HG03571 (cell line): ENCODE data around the gene FGF10.

Experiments
- ATAC-seq: cut with Tn5 transposase; IDR thresholded peaks from one replicate; pipeline ENCODE4 v1.9.1; 2021; ENCODE audit not compliant: unreplicated experiment

The FGF10 gene

DNA sequence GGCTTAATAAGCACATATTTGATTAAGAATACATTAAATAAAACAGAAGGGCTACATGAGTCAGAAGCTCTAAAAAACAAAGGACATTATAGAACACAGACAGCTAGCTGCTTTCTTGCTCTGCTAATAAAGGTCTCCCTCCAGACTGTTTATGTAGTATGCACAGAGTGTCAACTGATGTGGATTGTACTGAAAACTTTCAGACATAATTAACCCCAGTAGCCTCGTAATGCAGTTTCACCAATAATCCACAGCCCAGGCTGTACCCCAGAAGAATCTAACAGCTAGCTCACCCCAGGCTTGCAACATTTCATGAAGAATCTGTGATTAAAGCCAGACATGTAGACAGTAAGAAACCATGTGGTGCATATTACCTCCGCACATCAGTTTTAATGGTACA is 30.8 kb downstream of the FGF10 start:
- ATAC-seq: no peak

DNA sequence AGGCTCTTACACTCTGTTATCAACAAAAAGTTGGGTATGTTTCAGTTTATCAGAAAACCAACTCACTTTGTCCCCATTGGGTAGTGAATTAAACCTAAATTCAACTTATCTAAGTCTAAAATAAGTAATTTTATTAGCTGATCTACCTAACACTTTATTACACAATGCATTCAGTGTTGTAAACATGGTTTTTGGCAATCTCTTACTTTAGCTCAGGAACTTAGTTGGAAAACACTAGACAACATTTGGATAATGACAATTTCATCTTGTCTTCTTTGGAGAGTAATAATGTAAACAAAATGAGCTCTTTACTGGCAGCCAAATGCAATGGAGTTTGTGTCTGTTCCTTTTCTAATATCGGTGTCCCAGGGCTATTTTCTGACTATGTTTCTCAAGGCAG is 33.0 kb downstream of the FGF10 start:
- ATAC-seq: no peak

DNA sequence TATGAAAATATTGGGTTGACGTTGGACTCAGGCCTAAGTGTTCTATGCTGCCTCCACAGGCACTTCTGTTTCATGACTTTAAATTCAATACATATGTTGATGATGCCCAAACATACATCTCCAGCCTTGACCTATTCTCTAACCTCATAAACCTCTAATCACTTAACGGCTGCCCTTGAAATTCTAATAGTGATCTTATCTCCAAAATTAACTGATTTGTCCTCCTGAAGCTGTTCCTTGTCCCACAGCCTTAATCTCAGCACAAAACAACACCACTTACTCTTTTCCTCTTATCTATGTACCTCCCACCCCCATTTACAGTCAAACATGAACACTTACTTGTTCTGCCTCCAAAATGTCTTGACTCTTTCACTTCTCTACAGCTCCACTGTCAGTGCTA is 43.3 kb downstream of the FGF10 start:
- ATAC-seq: no peak

DNA sequence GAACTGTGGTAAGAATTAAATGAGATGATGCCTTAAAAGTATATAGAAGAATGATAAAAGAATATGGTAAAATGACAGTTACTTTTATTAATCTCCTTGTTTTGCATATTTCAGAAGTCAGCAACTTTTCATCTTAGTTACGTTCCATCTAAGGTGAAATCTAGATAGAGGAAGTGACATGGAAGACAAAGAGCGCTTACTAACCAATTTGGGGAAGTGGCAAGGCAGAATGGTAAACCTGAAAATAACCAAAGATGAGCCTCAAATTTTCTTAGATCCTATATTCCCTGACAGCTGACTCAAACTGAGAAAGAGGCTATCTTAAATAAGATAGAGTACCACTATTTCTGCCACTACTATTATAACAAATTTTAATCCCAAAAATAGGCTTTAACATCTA is 52.5 kb downstream of the FGF10 start:
- no peak for ATAC-seq

DNA sequence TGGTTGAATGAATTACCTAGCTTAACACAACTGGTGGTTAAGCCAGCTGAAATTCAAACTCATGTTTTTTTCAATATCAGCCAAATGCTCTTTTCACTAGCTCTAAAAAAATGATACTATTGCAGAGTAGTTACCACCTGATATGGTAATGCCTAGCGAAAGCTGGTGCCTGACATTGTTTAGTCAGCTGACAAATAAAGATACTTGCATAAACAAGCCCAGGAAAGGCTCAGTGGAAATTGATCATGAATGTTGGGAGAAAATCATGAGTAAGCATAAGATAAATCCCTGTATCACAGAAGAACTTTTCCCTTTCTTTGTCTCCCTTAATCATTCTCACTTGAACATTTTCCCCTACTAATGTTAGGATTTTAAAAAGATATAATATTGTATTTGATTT is 54.6 kb downstream of the FGF10 start:
- ATAC-seq: no peak

DNA sequence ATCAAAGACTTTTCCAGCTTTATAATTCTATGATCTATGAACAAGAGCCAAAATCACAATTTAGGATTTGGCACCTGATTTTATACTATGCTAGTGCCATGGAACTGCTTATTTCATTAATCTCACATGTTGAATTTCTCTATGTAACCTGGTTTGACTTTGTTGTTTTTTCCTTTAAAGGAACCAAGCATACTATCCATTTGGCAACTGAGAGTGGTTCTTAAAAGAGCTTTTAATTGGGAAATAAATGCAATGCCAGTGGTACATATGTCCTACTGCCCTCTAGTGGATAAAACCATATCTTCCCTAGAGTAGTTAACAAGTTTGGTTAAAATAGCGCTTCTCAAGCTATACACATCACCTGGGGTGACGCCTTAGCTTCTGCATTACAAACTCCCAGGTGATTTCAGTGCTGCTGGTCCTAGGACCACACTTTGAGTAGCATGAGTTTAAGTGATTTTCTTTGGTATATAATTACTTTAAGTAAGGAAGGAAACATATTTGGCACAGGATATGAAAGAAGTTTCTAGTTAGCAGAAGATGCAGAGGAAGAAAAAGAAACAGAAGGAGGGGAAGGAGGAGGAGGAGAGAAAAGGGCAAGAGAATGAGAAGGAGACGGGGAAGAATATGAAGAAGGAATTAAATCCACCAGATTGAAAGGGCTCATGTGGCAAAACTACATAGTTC is 56.8 kb downstream of the FGF10 start:
- ATAC-seq: no peak

DNA sequence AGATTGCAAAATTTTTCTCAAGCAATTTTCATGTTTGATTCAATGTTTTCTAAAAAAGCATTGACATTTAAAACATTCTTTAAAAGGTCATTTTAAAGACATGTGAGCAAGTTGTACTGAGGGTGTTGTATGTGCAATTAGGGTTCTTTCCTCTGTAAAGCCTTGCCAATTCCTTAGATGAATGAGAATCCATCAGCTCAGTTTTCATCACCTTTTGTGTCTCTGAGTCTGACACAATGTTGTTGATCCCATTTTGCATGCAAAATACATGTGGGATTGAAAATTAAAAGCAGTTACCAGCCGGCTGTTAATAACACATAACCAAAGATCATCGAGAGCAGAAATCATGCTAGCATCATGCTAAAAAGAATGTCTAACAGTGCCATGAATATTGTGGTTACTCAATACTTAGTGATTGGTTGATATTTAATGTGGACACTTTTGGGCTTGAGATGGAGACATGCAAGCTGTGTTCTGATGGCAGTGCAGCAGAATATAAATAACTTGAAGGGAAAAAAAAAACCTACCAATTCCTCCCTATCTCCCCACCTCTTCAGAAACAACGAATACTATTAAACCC is 57.7 kb downstream of the FGF10 start:
- ATAC-seq: no peak

DNA sequence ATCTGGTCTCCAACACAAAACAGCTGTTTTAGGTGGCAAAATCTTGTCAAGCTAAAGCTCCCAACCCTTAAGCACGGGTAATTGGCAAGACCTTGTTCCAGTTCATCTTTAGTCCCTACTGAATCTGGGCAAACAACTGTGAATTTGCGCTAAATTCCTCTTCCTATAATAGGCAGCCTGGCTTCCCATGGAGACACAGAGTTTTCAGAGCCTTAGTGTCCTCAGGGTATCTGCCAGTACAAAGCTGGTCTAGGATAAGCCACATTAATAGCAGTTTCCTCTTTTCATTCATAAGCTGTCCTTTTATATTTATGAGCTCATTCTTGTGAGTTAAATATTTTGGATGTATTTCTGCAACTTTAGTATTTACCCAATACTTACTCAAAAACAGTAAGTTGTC is 59.5 kb downstream of the FGF10 start:
- no peak for ATAC-seq

DNA sequence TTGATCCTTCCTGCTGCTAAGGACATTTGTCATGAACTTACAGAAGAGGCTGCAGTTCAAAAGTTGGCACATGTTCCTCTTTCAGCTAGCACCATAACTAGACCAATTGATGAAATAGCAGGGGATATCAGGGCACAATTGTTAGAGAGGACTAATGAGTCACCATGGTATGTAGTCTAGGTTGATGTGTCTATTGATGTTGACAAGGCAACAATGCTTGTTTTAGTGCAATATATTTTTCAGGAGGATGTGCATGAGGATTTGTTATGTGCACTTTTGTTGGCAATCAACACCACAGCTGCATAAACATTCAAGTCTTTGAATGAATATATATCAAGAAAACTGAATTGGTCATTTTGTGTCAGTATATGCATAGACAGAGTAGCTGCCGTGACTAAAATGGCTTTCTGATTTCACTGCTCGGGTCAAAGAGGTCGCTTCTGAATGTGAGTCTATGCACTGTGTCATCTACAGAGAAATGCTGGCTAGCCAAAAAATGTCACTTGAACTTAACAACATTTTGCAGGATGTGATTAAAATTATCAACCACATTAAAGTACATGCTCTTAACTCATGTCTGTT is 68.0 kb downstream of the FGF10 start:
- ATAC-seq: no peak

DNA sequence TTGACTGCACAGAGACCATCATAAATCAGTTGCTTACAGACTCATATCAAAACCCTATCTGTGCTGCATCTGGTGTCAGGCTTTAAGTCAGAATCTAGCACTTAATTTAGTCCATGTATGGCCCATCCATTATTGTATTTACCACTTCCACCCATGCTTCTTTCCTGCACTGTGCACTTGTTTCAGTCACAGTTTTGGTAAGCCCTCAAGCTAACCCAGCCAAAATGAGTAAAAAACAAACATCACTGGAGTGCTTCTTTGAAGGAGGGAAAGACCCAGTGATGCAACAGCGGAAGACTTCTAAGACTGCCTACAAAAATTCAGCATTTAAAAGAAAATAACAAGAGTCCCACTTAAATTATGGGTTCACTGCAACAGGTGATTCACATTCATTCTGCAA is 69.0 kb downstream of the FGF10 start:
- no peak for ATAC-seq

DNA sequence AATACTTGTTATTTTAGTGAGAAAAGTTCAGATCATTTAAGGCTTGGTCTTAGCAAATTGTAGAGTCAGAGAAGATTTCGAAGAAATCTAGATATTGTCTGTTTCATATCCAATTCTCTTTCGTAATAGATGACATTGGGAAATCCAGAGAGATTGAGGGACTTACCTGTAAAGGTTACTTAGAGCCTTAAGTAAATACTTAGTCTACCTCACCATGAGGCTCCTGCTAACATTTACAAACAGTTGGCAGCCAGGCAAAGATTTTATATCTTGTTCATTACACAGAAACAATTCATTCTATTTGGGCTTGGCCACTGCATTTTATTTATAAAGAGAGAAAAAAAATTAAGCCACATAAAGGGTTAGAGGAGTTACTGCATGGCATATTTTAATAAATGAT is 70.3 kb downstream of the FGF10 start:
- ATAC-seq: no peak

DNA sequence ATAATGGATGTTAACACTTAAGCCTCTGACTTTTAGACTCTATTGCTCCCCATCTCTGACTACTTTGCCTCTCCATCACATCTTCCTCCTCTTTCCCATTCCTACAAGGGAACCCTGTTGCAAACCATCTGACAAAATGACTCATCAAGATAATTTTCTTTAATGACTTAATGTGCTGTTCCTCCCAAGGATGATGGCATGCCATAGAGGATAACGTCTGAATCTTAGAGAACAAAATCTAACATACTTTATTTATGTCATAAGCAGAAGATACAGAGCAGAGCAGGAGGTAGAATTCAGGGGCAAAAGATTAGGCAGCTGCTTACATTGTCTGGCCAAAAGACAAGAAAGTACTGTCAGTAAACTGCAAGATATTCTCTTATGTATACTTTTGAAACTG is 76.8 kb downstream of the FGF10 start:
- ATAC-seq: no peak

DNA sequence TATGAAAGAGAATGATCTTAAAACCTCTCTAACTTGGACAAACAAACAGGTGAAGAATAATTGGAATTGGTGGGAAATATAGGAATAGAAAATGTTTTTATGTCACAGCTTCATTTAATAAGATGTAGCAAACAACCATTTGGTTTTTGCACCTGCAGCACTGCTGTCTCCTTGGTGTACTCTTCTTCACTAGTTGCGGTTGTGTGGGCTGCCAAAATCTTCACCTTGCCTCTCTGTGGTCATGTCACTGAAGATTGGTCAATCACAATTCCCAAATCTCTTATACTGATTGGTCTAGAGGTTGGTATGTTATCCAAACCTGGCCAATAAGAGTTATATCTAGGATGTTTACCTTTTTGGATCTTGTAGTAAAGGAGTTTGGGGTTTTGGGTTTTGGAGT is 88.7 kb downstream of the FGF10 start:
- no peak for ATAC-seq

DNA sequence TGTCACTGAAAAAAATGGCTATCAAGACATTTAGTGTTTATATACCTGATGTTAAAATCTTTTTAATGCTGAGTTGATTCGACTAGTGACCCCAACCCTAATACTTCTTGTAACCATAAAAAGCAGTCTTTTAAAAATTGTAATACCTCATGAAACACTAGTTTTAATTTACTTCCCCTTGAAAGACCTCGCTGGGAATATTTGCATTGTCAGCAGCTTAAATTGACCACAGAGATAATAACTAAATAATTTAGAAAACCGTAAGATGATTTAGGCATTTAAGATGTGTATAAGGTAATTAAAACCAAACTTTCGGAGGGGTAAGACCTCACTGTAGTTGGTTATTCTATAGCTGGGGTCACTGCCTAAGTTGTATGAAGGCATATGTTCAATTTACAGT is 89.8 kb downstream of the FGF10 start:
- no peak for ATAC-seq

DNA sequence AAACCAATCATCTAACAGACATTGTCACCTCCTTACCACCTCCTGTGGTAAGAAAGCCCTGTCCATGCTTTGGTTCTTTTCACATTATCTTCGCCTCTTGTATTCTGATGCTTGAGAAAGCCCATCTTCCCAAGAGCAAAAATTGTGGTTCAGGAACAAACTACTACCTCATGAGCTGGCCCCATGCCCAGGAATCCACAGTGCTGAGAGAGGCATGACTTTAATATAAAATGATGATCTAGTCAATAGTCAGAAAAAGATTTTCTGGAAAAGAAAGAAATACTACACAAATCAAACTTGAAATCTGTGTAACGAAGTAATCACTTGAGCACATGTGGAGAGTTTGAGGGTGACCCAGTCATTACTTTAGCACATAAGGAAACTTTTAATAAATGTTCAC is 94.7 kb downstream of the FGF10 start:
- ATAC-seq: no peak

DNA sequence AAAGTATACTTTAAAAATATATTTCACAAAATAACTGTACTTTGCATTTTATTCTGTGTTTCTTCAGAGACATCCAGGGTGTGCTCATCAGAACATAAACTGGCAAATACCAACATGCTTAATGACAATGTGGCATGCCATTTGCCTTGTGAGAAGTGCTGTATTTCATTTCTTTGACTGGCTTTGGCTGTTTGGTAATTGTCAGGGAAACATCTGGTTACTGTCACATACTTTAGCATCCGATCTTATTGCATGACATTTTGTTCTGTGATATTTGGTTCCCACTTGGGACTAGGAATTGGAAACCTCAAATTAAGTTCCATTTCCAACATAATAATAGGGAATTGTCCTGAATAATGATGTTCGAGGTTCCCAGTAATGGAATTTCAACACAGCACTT is 96.5 kb downstream of the FGF10 start:
- no peak for ATAC-seq

DNA sequence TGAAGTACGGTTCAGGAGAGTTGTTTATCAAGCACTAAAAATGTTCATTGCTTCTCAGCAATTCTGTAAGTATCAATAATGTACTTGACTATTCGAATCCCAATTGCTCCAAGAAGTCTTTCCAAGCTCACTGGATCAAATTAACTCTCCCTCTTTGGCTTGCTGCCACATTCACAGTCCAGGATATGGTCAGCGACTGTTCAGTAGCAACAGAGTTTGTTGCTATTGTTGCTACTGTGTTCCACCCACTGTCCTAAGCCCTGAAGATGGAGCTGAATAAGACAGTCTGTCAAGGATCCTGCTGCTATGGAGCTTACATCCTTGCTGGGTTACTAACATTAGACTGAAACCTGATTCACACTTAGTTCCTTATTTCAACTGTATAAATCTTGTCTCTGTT is 110.8 kb downstream of the FGF10 start:
- ATAC-seq: no peak

DNA sequence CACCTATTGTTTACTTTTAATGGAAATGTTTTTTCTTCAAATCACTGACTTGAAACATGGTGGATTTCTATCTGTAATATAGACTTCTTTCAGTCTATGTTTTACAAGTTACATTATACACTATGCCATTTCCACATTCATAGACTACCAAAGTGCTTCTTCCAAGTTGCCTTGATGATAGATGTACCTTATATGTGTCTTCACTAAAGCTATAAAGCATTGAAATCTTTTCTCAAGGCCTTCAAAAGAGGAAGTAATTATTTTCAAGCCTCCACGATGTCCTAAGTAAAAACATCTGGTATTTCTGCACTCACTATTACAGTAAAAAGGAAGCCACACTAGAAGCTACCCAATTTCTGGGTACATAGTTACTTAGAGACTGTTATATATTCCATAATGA is 113.3 kb downstream of the FGF10 start:
- ATAC-seq: no peak

DNA sequence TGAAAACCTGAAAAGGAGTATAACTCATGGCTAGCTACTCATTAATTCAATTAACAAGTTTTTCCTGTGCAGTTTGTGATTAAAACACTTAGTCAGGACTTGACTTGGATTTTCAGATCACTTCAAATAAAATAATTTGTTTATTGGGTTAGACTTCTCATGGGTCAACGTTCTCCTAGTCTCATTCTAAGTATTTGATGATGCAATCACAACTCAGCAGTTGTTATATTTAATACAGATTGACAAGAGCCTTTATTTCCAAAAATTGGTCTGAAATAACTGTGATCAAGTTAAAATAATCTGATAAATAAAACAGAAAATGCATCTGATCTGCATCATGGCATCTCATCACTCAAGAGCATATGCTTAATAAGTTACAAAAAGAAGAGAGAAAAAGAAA is 113.9 kb downstream of the FGF10 start:
- ATAC-seq: no peak

DNA sequence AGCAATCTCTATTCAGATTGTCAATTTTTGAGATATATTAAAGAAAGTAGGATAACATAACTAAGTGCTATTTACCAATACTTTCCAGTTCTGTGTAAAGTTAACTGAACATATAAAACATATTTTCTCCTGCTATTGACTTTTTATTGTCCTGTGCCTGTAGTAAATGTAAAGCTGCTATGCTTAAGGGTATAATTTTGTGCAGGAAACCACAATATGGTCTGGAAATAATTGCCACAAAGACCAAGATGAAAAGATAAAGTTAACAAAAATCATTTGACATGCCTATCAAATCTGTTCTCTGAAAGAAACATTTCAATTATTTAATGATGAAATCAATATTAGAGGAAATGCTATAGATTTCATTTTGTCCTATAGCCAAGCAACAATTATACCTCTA is 121.3 kb downstream of the FGF10 start:
- no peak for ATAC-seq

DNA sequence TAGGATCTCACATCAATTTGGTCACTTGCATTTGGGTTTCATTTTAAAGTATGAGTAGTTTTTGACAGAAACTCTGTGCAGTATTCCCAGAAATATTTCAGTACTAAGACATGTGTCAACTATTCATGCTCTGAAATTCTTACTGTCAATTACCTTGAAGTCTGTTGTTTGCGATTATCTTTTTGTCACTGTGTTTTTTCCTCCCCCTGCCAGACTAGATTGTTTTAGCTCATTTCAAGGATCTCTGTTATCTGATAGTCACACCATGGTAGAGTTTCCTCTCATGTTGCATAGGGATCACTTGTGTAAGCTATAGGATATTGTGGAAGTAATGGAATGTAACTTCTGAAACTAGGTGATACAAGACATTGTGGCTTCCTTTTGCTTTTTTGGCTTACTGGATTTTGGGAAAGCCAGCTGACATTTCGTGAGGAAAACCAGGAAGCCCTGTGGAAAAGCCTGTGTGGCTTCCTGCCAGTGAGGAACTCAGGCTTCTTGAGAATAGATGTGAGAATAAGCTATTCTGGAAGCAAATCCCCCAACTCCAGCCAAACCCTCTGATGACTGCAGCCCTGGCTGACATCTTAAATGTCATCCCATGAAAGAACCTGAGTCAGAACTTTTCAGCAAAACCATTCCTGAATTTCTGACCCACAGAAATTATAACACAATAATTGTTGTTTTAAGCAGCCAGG is 122.2 kb downstream of the FGF10 start:
- no peak for ATAC-seq

DNA sequence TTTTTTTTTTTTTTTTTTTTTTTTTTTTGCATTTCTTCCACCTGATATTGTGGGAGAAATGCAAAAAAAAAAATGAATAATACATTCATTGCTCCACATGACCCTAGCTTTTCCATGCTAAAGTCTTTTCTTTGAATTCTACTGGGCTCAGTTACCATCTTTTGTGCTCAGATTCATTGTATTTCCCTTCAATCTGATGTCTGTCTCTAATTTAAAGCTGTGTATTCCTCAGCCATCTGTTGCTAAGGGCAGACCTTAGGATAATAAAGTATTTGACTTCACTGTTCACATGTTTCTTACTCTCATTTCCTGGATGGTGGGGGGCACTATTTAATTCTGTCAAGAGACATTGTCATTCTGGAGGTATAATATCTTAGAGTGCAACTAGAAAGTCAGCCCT is 123.5 kb downstream of the FGF10 start:
- ATAC-seq: no peak
